Muscle of arm (tissue), 12 donors: ENCODE data around the gene GRK4. TPM values are rescaled to one million over a fixed set of nuclear protein-coding genes. Genes with fewer than 3 reads are reported as not detected.
"Not testable (repeated sequence)": the region's sequence is repeated elsewhere in the genome, so short reads cannot be mapped to it uniquely, and the experiment has no call there.

Source experiments
- DNase-seq: peaks from one replicate; pipeline ENCODE4 v3.0.0-alpha.2; 2013
- polyA plus RNA-seq, 12 donors: library from polyadenylated mRNA; unstranded; fragments of 120-200 nt; gene quantifications; one replicate each; pipeline ENCODE4 v1.2.1, GENCODE V29; 2013; ENCODE audit not compliant: insufficient read length in 12 of 12

Gene GRK4
- polyA plus RNA-seq, 12 donors = 7.3 to 13.2 (median 10.1) TPM; not detected in 1

DNA sequence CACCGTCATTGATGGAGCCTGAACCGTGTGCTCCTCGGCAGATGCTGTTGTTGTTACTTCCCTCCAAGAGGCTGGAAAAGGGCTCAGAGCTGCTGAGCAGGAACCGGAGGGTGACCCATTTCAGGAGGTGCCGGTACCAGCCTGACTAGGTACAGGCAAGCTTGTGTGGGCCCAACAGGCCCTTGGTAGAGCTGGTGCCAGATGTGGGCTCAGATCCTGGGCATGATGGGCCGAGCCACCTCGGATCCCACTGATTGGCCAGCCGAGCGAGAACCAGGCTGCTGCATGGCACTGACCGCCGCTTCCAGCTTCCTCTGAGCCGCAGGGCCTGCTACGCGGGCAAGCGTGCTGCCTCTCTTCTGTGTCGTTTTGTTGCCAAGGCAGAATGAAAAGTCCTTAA, 33.9 kb upstream of the GRK4 start:
- DNase-seq = no peak

DNA sequence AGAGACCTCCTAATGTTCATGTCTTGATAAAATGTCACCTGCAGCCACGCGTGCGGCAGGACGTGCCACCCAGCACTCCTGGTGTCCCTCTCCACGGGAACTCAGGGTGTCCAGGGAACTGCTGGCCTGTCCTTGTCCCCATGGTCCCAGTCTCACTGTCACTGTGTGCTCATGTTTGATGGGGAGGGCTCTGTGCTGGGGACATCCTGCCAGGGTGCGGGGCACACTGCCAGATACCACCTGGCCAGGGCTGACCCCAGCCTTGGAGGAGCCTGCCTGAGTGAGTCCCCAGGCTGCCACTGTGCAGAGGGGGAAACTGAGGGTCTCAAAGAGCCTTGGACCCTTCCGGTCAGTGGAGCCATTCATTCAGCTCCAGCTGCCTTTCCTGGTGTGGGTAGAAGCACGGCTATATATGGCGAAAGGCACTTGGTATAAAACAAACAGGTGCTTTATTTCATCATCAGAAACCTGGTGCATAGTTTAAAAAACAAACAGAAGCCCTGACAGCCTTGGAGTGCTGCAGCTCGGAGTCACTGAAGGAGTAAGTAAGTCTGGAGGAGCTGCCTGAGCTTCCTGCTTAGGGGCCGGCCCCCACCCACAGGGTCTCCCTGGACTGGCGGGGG, 33.1 kb upstream of the GRK4 start:
- DNase-seq = no peak

DNA sequence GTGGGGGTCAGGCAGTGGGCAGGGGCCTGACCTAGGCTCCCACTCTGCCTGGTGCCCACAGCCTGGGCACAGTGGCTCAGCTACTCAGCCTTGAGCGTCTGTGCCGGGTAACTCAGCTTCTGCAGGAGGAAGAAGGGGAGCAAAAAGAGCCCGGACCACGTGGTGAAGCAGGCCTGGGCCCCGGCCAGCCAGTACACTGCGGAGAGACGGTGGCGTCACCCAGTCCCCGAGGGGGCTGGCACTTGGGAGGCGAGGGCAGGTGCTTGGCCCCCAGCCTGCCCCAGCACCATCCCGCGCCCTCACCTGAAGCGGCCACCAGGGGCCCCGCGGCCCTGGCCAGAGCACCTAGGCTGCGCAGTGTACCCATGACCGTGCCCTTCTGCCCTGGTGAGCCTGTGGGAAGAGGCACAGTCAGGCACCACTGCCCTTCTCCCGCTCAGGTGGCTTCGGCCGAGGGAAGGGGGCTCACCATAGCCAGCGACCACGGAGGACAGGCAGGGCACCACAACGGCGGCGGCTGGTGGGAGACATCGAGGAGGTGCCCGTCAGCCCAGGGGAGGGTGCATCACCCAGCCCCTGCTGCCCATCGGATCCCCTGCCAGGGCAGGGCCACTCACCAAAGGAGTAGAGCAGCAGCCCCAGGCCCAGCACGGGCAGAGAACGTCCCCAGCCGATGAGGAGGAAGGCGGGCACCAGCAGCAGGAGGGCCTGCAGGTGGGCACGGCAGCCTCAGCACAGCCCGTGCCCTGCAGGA, 32.4 kb upstream of the GRK4 start:
- no peak for DNase-seq

GRCh38 chr4:2931512-2932301, 31.7 kb upstream of the GRK4 start:
- DNase-seq = no peak

DNA sequence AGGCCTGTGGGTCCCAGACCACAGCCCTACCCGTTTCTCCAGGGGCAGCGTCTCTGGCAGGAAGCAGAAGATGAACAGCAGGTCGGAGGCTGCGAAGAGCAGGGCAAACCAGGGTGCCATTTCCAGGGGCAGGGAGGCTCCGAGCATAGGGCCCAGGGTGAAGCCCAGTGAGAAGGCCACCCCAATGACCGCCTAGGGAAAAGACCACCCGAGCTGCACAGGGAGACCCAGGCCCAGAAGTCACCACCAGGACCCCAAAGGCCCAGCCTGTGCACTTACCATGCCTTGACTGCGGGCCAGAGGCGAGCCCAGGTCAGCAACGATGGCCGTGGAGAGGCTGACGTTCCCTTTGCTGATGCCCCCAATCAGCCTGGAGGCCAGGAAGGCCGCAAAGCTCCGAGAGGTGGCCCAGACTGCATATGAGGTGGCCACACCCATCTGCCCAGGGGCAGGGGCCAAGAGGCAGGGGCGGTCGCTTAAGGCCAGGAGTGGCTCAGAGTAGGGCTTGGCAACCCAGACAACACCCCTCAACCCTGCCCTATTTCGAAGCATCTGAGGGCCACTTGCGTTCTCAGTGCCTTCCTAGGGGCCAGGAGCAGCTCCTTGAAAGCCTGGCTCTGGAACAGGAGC, 30.9 kb upstream of the GRK4 start:
- DNase-seq = no peak

GRCh38 chr4:2932951-2933565, 30.3 kb upstream of the GRK4 start:
- DNase-seq = no peak

GRCh38 chr4:2933566-2934076, 29.8 kb upstream of the GRK4 start:
- no peak for DNase-seq

DNA sequence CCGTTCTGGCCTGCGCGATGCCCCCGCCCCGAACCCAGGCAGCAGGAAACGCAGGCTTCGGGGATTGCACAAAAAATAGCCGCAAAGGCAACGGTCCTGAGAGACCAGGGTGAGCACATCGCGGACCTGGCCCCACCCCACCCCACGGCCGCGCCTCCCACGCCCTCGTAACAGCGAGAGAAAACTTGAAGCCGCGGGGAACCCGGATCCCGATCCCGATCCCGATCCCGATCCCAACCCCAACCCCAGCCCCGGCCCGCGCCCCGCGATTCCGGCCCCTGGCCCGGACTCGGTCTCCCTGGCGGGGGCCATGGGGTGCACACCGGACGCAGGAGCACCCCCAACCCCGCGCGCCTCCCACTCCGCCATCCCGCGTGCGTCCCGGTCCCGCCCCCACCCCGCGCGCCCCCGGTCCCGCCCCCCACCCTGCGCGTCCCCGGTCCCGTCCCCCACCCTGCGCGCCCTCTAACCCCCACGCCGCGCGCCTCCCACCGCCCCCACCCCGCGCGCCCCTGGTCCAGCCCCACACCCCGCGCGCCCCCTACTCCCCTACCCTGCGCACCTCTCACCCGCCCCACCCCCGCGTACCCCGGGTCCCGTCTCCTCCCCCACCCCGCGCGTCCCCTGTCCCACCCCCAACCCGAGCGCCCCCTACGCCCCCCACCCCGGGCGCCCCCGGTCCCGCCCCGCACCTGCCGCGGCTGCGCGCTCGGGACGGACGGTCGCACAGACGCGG, 29.1 kb upstream of the GRK4 start:
- peak; percentile 35 for DNase-seq

GRCh38 chr4:2934813-2935761, 28.3 kb upstream of the GRK4 start:
- peak; percentile 96 for DNase-seq

DNA sequence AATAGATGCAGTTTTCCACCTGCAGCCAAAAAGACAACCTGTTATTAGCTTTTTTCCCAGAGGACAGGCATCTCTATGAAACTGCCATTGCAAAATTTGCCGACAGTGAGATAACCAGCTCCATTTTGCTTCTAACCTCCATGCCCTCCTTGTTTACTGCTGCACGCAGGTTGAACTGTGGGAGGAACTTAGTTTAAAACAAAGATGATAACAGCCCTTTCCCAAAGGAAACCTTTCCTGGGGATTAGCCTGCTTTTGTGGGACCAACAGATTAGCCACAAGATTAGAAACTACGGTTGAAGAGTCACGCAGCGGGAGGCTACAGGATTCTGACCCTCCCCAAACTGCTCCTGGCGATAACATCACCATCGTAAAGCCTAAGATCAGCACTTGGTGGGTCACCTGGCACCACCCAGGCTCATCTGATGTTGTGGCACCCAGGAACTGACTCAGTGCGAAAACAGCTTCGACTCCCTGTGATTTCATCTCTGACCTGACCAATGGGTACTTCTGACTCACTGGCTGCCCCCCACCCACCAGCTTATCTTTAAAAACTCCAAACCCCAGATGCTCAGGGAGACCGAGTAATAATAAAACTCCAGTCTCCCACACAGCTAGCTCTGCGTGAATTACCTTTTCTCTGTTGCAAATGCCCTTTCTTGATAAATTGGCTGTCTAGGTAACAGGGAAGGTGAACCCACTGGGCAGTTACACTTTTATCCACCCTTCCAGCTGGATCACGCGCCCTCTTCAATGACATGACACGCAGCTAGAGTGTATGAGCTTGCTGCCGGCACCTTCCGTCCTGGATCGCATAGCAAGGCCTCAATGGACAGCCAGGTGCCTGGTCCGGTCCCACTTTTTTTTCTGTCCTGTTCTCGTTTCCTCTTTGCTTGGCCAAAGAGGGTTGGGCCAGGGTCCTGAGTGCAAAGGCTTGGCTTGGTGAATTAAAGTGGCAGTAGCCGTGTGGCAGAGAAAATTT, 27.3 kb upstream of the GRK4 start:
- DNase-seq = no peak

- DNase-seq = no peak
These were observed 26.6 kb upstream of the GRK4 start for GRCh38 chr4:2936773-2937145.

DNA sequence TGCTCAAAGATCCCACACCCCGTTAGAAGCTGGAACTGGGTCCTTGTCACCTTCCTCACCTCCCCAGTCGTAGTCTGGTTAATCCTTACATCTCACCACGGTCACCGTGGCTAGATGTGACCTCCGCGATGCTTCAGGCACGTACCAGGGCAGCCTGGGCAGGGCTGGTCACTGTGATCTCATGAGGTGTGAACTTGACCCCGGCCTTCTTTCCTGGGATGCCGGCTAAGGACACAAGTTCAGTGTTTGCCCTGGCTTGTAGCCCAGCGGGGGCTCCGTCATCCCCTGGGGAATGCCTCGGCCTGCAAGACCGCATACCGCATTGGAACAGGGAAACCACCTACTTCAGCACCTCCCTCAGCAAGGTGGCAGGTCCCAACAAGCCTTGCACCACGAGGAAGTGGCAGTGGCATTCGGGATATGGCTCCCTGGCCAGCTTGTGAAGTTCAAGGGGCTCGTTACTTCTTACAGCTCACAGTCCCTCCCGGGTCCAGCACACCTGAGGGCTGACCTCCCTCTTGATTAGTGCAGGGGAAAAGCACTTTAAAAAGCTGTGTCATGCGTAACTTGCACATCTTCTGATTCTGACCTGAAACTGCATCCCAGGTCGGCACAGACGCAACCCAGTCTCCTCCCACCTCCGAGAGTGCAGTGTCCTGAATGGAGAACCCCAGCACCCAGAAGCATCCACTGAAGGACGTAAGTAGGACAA, 26.1 kb upstream of the GRK4 start:
- DNase-seq = no peak

DNA sequence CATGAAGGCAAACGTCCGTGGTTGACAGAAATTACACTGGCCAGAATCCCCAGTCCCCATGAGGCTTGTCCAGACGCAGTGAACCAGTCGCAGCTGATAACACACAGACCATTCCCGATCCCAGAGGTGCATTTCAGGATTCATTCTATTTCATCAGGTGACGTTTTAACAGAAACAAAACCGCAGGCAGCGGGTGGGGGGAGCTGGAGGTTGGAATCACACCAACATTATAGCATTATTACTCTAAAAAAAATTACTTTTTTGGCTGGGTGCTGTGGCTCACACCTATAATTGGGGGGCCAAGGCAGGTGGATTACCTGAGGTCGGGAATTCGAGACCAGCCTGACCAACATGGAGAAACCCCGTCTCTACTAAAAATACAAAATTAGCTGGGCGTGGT, 25.4 kb upstream of the GRK4 start:
- no peak for DNase-seq

GRCh38 chr4:2938411-2938810, 25.0 kb upstream of the GRK4 start:
- not testable (repeated sequence) for DNase-seq

DNA sequence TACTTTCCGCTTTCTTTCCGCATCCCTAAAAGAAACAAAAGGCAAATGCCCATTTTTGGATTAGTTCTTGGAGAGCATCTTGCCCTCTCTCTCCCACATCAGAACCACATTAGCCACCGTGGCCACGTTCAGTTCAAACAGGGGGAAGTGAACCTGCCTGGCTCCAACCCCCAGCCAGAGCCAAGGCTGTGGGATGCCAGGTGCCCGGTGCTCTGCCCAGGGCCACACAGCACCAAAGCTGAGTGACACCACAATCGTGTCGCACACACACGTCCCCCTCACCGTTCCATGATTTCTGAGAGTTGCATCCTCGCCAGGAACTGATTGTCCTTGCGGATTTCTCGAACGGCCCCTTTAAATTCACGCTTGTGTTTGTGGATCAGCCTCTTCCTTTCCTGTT, 24.5 kb upstream of the GRK4 start:
- DNase-seq = no peak

- no peak for DNase-seq
These were observed 23.8 kb upstream of the GRK4 start for GRCh38 chr4:2939383-2940243.
